Fibroblast of lung (primary cell): ENCODE measurements around the gene RRM1. TPM values are rescaled to one million over a fixed set of nuclear protein-coding genes. Genes with fewer than 3 reads are reported as not detected.
A peak's percentile ranks its signal among the peaks of the same experiment; 100 is the strongest.

Experiments
- DNase-seq, 2 donors: peaks; one replicate each; pipeline versions ENCODE4 v3.0.0 to v3.0.0-alpha.2; 2010; ENCODE audit warnings: low read depth in 2 of 2
- H2AFZ ChIP-seq: 2 replicates; pipeline ENCODE4 v1.5.1; 2012; ENCODE audit warnings: low read length, control low read depth, inconsistent platforms
- H3K27ac ChIP-seq: 2 replicates; pipeline ENCODE4 v1.5.1; 2011; ENCODE audit warnings: low read length, control low read depth; ENCODE audit not compliant: insufficient read depth
- H3K27me3 ChIP-seq: 2 replicates; pipeline ENCODE4 v1.5.1; 2011; ENCODE audit warnings: mild to moderate bottlenecking, low read length; ENCODE audit not compliant: control insufficient read depth, insufficient read depth
- H3K36me3 ChIP-seq: 2 replicates; pipeline ENCODE4 v1.5.1; 2011; ENCODE audit warnings: low read length; ENCODE audit not compliant: control insufficient read depth, insufficient read depth
- H3K4me1 ChIP-seq: 2 replicates; pipeline ENCODE4 v1.5.1; 2011; ENCODE audit warnings: low read length; ENCODE audit not compliant: control insufficient read depth, insufficient read depth; ENCODE audit errors: extremely low read depth
- H3K4me2 ChIP-seq: 2 replicates; pipeline ENCODE4 v1.5.1; 2011; ENCODE audit warnings: low read length, control low read depth; ENCODE audit not compliant: insufficient read depth; ENCODE audit errors: extremely low read depth
- H3K4me3 ChIP-seq, 4 experiments: fragments of 200-600 bp in 1 of 4; sonication (generic) in 1 of 4; replicated peaks in 1 of 4; 2 replicates each; pipeline ENCODE4 v1.5.1; 2011 to 2016; ENCODE audit warnings: low read length in 4 of 4, low read depth in 3 of 4, mild to moderate bottlenecking in 3 of 4, control low read depth in 2 of 4, inconsistent platforms in 1 of 4, mixed read lengths in 1 of 4; ENCODE audit not compliant: insufficient read depth in 1 of 4; ENCODE audit errors: control extremely low read depth in 1 of 4
- H3K79me2 ChIP-seq: 2 replicates; pipeline ENCODE4 v1.5.1; 2012; ENCODE audit warnings: mild to moderate bottlenecking, low read length, inconsistent platforms; ENCODE audit not compliant: control insufficient read depth, insufficient read depth
- H3K9ac ChIP-seq: 2 replicates; pipeline ENCODE4 v1.5.1; 2011; ENCODE audit warnings: mild to moderate bottlenecking, low read length, control low read depth; ENCODE audit not compliant: insufficient read depth
- H3K9me3 ChIP-seq: 2 replicates; pipeline ENCODE4 v1.5.1; 2012; ENCODE audit warnings: low read depth, low read length; ENCODE audit not compliant: control insufficient read depth, insufficient read depth
- H4K20me1 ChIP-seq: 2 replicates; pipeline ENCODE4 v1.5.1; 2011; ENCODE audit warnings: low read length; ENCODE audit not compliant: control insufficient read depth, insufficient read depth; ENCODE audit errors: extremely low read depth
- EZH2 ChIP-seq: IDR thresholded peaks from 2 replicates; pipeline ENCODE4 v1.5.1; 2012; ENCODE audit warnings: low read length, control low read depth, mild to moderate bottlenecking; ENCODE audit errors: missing control alignments
- polyA plus RNA-seq, 2 donors: library from polyadenylated mRNA; depleted of rRNA in 1 of 2; stranded (reverse) in 1 of 2; unstranded in 1 of 2; fragments of >200 nt; gene quantifications; 2 replicates each; pipeline ENCODE4 v1.2.1, GENCODE V29; 2011 to 2012; ENCODE audit warnings: missing spikeins in 1 of 2
- total RNA-seq: library from RNA; depleted of rRNA; stranded (reverse); fragments of >200 nt; gene quantifications from 2 replicates; pipeline ENCODE4 v1.2.1, GENCODE V29; 2014
- TF ChIP-seq, protein P1 (sequence below), 2 donors: IDR thresholded peaks in 1 of 2; conservative IDR thresholded peaks in 1 of 2; 1 replicate in 1 of 2; 2 replicates in 1 of 2; pipeline ENCODE4 v1.5.1; 2011 to 2012; ENCODE audit warnings: low read length in 2 of 2, control low read depth in 1 of 2, inconsistent platforms in 1 of 2, low read depth in 1 of 2, mild to moderate bottlenecking in 1 of 2

Gene RRM1
- total and polyA plus RNA-seq, 2 donors (not counting 1 experiment from before 2014, with no cell fraction given), result 57.5 to 85.0 TPM

DNA sequence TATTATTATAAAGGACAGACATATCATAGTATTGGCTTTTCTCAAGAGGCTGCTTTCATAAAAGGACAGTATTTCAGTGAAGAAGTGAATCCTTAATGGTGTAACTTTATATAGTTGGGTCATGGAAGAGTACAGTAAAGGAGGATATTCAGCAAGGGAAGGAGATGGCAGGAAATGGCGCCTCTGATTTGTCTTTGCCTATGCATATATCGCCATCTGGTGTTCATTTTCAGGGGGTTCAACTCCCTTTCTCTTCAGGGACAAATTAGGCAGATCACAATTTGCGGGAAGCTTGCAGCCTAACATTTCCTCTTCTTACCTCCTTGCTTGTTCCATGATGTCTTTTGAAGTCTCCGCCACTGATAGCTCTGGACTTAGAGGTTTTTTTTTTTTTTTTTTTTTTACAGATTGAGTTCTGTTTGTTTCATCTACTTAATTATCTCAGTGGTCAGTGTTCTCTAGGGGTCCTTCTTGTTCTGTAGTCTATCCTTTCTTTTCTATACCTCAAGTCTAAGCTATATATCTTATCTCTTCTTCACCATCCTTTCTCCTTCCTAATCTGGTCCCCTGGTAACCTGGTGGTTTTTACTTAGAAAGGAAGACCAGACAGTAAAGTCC, 21.8 kb upstream of the RRM1 start:
- Histone ChIP-seq H3K27ac (no peak overlapping the region), H3K27me3 (no peaks in the 10 kb centered on the region), H3K4me1 (no peaks in the 10 kb centered on the region), H3K36me3 (no peaks in the 10 kb centered on the region), H3K4me2 (no peak overlapping the region), H3K4me3 (no peak overlapping the region), H3K9me3 (no peaks in the 10 kb centered on the region), H3K79me2 (no peaks in the 10 kb centered on the region), H3K9ac (no peak overlapping the region), H2AFZ (no peak overlapping the region), H4K20me1 (no peaks in the 10 kb centered on the region)
- DNase-seq, result peak; percentile 63 to 86
- TF ChIP-seq, protein P1, sequence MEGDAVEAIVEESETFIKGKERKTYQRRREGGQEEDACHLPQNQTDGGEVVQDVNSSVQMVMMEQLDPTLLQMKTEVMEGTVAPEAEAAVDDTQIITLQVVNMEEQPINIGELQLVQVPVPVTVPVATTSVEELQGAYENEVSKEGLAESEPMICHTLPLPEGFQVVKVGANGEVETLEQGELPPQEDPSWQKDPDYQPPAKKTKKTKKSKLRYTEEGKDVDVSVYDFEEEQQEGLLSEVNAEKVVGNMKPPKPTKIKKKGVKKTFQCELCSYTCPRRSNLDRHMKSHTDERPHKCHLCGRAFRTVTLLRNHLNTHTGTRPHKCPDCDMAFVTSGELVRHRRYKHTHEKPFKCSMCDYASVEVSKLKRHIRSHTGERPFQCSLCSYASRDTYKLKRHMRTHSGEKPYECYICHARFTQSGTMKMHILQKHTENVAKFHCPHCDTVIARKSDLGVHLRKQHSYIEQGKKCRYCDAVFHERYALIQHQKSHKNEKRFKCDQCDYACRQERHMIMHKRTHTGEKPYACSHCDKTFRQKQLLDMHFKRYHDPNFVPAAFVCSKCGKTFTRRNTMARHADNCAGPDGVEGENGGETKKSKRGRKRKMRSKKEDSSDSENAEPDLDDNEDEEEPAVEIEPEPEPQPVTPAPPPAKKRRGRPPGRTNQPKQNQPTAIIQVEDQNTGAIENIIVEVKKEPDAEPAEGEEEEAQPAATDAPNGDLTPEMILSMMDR (conservative IDR thresholded peaks at IDR 0.05 in 1 of 2, IDR thresholded peaks at IDR 0.05 in 1 of 2; ENCODE audit: low read depth in 1 of 2, low read length in 2 of 2), result peak; percentile 84 to 88
- no peak for TF ChIP-seq EZH2

GRCh38 chr11:4074266-4074665, 20.3 kb upstream of the RRM1 start:
- no peaks in the 10 kb centered on the region for H3K27me3 ChIP-seq
- no peaks in the 10 kb centered on the region for H3K4me1 ChIP-seq
- H3K27ac ChIP-seq, result no peak overlapping the region
- no peaks in the 10 kb centered on the region for H4K20me1 ChIP-seq
- H3K4me2 ChIP-seq, result no peak overlapping the region
- TF ChIP-seq, protein P1 (conservative IDR thresholded peaks at IDR 0.05 in 1 of 2, IDR thresholded peaks at IDR 0.05 in 1 of 2; ENCODE audit: low read depth in 1 of 2, low read length in 2 of 2), result no peak
- no peak for TF ChIP-seq EZH2
- no peaks in the 10 kb centered on the region for H3K9me3 ChIP-seq
- H3K9ac ChIP-seq, result no peak overlapping the region
- H2AFZ ChIP-seq, result no peak overlapping the region
- no peaks in the 10 kb centered on the region for H3K36me3 ChIP-seq
- no peaks in the 10 kb centered on the region for H3K79me2 ChIP-seq
- no peak overlapping the region for H3K4me3 ChIP-seq
- DNase-seq, result peak in 1 of 2 donors; percentile 30

GRCh38 chr11:4076774-4077173, 17.8 kb upstream of the RRM1 start:
- H4K20me1 ChIP-seq, result no peaks in the 10 kb centered on the region
- H2AFZ ChIP-seq, result no peak overlapping the region
- H3K36me3 ChIP-seq, result no peaks in the 10 kb centered on the region
- no peak for DNase-seq
- no peak overlapping the region for H3K27ac ChIP-seq
- no peak overlapping the region for H3K4me2 ChIP-seq
- no peak overlapping the region for H3K9ac ChIP-seq
- H3K79me2 ChIP-seq, result no peaks in the 10 kb centered on the region
- H3K4me3 ChIP-seq, result no peak overlapping the region
- H3K27me3 ChIP-seq, result no peaks in the 10 kb centered on the region
- TF ChIP-seq, protein P1 (conservative IDR thresholded peaks at IDR 0.05 in 1 of 2, IDR thresholded peaks at IDR 0.05 in 1 of 2; ENCODE audit: low read depth in 1 of 2, low read length in 2 of 2), result no peak
- TF ChIP-seq EZH2, result no peak
- H3K9me3 ChIP-seq, result no peaks in the 10 kb centered on the region
- no peaks in the 10 kb centered on the region for H3K4me1 ChIP-seq
